ENCODE measurements around the gene GIGYF2. TPM values are rescaled to one million over a fixed set of nuclear protein-coding genes. Genes with fewer than 3 reads are reported as not detected.

The GIGYF2 gene
- total and polyA plus RNA-seq, 2 of the 13 experiments (the other 11 are each of a cell fraction or from before 2014, with no cell fraction given), result 44.9 to 73.5 TPM

DNA sequence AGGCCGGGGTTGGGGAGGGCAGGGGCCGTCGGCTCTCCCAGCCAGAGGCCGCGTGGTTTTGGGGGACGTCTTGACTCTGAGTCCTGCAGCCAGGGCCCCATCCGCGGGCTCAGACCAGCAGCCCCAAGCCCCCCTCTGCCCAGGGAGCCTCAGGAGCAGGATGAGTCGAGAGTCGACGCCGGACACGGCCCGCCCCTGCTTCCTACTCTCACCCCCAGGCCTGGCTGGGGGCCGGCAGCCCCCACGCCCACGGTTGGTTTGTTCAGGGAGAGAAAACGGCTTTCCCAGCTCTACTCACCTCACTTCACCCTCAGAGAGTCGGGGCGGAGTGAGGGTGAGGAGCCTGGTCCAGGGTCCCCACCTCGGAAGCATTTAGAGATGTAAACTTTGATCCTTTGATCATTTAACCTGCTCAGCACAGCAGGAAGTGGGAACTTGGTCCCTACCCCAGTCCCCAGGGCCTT, 179.9 kb downstream of the GIGYF2 start (continued):
- TF ChIP-seq, protein P1, sequence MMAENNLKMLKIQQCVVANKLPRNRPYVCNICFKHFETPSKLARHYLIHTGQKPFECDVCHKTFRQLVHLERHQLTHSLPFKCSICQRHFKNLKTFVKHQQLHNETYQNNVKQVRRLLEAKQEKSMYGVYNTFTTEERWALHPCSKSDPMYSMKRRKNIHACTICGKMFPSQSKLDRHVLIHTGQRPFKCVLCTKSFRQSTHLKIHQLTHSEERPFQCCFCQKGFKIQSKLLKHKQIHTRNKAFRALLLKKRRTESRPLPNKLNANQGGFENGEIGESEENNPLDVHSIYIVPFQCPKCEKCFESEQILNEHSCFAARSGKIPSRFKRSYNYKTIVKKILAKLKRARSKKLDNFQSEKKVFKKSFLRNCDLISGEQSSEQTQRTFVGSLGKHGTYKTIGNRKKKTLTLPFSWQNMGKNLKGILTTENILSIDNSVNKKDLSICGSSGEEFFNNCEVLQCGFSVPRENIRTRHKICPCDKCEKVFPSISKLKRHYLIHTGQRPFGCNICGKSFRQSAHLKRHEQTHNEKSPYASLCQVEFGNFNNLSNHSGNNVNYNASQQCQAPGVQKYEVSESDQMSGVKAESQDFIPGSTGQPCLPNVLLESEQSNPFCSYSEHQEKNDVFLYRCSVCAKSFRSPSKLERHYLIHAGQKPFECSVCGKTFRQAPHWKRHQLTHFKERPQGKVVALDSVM (CRISPR knock-in tag; IDR thresholded peaks at IDR 0.05), result no peak
- no peak for TF ChIP-seq GZF1 (CRISPR knock-in tag; IDR thresholded peaks at IDR 0.05)
- TF ChIP-seq, protein P2, sequence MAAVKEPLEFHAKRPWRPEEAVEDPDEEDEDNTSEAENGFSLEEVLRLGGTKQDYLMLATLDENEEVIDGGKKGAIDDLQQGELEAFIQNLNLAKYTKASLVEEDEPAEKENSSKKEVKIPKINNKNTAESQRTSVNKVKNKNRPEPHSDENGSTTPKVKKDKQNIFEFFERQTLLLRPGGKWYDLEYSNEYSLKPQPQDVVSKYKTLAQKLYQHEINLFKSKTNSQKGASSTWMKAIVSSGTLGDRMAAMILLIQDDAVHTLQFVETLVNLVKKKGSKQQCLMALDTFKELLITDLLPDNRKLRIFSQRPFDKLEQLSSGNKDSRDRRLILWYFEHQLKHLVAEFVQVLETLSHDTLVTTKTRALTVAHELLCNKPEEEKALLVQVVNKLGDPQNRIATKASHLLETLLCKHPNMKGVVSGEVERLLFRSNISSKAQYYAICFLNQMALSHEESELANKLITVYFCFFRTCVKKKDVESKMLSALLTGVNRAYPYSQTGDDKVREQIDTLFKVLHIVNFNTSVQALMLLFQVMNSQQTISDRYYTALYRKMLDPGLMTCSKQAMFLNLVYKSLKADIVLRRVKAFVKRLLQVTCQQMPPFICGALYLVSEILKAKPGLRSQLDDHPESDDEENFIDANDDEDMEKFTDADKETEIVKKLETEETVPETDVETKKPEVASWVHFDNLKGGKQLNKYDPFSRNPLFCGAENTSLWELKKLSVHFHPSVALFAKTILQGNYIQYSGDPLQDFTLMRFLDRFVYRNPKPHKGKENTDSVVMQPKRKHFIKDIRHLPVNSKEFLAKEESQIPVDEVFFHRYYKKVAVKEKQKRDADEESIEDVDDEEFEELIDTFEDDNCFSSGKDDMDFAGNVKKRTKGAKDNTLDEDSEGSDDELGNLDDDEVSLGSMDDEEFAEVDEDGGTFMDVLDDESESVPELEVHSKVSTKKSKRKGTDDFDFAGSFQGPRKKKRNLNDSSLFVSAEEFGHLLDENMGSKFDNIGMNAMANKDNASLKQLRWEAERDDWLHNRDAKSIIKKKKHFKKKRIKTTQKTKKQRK (IDR thresholded peaks at IDR 0.05; ENCODE audit: low read length), result no peak
- no peak for TF ChIP-seq ATRX (CRISPR knock-in tag; IDR thresholded peaks at IDR 0.05; ENCODE audit: borderline replicate concordance)
- TF ChIP-seq, protein P3, sequence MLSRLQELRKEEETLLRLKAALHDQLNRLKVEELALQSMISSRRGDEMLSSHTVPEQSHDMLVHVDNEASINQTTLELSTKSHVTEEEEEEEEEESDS (CRISPR knock-in tag; IDR thresholded peaks at IDR 0.05; ENCODE audit: borderline replicate concordance), result 0 out of 2 replicates have a peak, but pooled peaks have one; percentile 19
- peak; percentile 48; the same call in 1 of the 2 replicates for TF ChIP-seq PHF21A (CRISPR knock-in tag; IDR thresholded peaks at IDR 0.05)
- TF ChIP-seq, protein P4, sequence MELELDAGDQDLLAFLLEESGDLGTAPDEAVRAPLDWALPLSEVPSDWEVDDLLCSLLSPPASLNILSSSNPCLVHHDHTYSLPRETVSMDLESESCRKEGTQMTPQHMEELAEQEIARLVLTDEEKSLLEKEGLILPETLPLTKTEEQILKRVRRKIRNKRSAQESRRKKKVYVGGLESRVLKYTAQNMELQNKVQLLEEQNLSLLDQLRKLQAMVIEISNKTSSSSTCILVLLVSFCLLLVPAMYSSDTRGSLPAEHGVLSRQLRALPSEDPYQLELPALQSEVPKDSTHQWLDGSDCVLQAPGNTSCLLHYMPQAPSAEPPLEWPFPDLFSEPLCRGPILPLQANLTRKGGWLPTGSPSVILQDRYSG (CRISPR knock-in tag; IDR thresholded peaks at IDR 0.05), result no peak
- no peak for TF ChIP-seq PLRG1 (conservative IDR thresholded peaks at IDR 0.05)
- no peak for TF ChIP-seq KDM3A (CRISPR knock-in tag; IDR thresholded peaks at IDR 0.05; ENCODE audit: low read depth)
- TF ChIP-seq, protein P5, sequence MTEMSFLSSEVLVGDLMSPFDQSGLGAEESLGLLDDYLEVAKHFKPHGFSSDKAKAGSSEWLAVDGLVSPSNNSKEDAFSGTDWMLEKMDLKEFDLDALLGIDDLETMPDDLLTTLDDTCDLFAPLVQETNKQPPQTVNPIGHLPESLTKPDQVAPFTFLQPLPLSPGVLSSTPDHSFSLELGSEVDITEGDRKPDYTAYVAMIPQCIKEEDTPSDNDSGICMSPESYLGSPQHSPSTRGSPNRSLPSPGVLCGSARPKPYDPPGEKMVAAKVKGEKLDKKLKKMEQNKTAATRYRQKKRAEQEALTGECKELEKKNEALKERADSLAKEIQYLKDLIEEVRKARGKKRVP (CRISPR knock-in tag; IDR thresholded peaks at IDR 0.05), result 0 out of 4 replicates have a peak, but pooled peaks of 1 of the 2 experiments have one; percentile 2
- TF ChIP-seq ZFP90 (CRISPR knock-in tag; IDR thresholded peaks at IDR 0.05; ENCODE audit: borderline replicate concordance), result peak; percentile 37; the same call in 1 of the 2 replicates
- TF ChIP-seq ZNF17 (CRISPR knock-in tag; IDR thresholded peaks at IDR 0.05), result no peak
- TF ChIP-seq, protein P6, sequence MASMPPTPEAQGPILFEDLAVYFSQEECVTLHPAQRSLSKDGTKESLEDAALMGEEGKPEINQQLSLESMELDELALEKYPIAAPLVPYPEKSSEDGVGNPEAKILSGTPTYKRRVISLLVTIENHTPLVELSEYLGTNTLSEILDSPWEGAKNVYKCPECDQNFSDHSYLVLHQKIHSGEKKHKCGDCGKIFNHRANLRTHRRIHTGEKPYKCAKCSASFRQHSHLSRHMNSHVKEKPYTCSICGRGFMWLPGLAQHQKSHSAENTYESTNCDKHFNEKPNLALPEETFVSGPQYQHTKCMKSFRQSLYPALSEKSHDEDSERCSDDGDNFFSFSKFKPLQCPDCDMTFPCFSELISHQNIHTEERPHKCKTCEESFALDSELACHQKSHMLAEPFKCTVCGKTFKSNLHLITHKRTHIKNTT (CRISPR knock-in tag; IDR thresholded peaks at IDR 0.05), result no peak
- TF ChIP-seq, protein P7, sequence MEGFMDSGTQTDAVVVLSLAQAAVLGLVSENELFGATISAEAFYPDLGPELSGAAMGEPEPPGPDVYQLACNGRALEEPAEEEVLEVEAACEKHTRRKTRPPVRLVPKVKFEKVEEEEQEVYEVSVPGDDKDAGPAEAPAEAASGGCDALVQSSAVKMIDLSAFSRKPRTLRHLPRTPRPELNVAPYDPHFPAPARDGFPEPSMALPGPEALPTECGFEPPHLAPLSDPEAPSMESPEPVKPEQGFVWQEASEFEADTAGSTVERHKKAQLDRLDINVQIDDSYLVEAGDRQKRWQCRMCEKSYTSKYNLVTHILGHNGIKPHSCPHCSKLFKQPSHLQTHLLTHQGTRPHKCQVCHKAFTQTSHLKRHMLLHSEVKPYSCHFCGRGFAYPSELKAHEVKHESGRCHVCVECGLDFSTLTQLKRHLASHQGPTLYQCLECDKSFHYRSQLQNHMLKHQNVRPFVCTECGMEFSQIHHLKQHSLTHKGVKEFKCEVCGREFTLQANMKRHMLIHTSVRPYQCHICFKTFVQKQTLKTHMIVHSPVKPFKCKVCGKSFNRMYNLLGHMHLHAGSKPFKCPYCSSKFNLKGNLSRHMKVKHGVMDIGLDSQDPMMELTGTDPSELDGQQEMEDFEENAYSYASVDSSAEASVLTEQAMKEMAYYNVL (CRISPR knock-in tag; IDR thresholded peaks at IDR 0.05; ENCODE audit: borderline replicate concordance), result 0 out of 2 replicates have a peak, but pooled peaks have one; percentile 37
- TF ChIP-seq ZNF839 (CRISPR knock-in tag; IDR thresholded peaks at IDR 0.05; ENCODE audit: borderline replicate concordance), result no peak
- no peak for TF ChIP-seq ZNF484 (CRISPR knock-in tag; IDR thresholded peaks at IDR 0.05; ENCODE audit: borderline replicate concordance, low read depth)
- TF ChIP-seq ERF (CRISPR knock-in tag; IDR thresholded peaks at IDR 0.05), result no peak; the same call in 1 of the 2 replicates
- TF ChIP-seq SIX4 (CRISPR knock-in tag; IDR thresholded peaks at IDR 0.05), result no peak
- no peak; the same call in 1 of the 2 replicates for TF ChIP-seq ZNF350 (CRISPR knock-in tag; IDR thresholded peaks at IDR 0.05; ENCODE audit: borderline replicate concordance, low read depth)
